ENCODE data around the gene PTPRD. TPM values are rescaled to one million over a fixed set of nuclear protein-coding genes. Genes with fewer than 3 reads are reported as not detected.

Gene PTPRD
- total RNA-seq, 1 experiment from 2014 or later, result 70.1 TPM

DNA sequence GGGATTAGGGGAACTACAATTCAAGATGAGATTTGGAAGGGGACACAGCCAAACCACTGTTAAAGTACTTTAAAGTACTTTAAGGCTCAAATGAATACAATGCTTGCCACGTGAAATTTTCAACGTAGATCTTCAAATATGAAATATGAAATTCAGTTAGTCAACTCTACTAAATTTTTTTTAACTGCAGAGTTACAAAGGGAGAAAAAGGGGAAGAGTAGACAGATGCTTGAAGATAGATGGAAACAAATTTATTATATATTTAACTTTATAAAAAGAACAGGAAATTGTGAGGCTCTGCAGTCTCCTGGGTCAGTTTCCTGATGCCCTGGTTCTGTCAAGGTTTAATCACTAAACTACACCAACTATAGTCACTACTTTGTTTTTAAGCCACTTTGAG lies 2027.8 kb downstream of the PTPRD start:
- H3K27ac Mint-ChIP-seq (ENCODE audit: unreplicated experiment), result no peak overlapping the region
- DNase-seq, result no peak
- BruUV-seq (replicated peaks), result no TSS peak

DNA sequence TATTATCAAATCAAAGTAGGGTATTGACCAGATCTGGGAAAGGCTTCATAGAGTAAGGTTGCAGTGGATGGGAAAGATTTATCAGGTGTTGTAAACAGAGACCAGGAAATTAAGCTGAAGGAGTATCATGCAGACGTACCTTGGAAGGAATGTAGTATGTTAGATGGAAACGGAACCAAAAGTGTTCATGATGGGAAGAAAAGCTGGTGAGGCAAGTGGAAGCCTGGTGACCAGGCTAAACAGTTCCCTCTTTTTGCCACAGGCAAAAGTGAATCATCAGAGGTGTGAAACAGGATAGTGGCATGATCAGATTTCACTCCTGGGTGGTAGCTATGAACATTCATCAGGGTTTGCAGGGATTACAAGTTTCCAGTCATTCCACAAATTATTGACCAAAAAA lies 2033.1 kb downstream of the PTPRD start:
- ChIA-PET POLR2A (no interaction called here), CTCF (no interaction called here)
- DNase-seq, result no peak
- TF ChIP-seq, protein P1, sequence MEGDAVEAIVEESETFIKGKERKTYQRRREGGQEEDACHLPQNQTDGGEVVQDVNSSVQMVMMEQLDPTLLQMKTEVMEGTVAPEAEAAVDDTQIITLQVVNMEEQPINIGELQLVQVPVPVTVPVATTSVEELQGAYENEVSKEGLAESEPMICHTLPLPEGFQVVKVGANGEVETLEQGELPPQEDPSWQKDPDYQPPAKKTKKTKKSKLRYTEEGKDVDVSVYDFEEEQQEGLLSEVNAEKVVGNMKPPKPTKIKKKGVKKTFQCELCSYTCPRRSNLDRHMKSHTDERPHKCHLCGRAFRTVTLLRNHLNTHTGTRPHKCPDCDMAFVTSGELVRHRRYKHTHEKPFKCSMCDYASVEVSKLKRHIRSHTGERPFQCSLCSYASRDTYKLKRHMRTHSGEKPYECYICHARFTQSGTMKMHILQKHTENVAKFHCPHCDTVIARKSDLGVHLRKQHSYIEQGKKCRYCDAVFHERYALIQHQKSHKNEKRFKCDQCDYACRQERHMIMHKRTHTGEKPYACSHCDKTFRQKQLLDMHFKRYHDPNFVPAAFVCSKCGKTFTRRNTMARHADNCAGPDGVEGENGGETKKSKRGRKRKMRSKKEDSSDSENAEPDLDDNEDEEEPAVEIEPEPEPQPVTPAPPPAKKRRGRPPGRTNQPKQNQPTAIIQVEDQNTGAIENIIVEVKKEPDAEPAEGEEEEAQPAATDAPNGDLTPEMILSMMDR (IDR thresholded peaks at IDR 0.05; ENCODE audit: insufficient read depth in 1 of 2, low read depth in 1 of 2, low read length in 1 of 2, severe bottlenecking in 1 of 2, unreplicated experiment in 1 of 2), result no peak
- Histone ChIP-seq H3K36me3 (ENCODE audit: control insufficient read depth, insufficient read depth, low read length) (no peaks in the 10 kb centered on the region), H3K4me1 (no peaks in the 10 kb centered on the region), H3K27me3 (replicated peaks; ENCODE audit: control insufficient read depth, insufficient read depth, low read length) (no peaks in the 10 kb centered on the region), H3K9me3 (no peaks in the 10 kb centered on the region; the same call in 1 of the 2 replicates), H3K4me3 (ENCODE audit: low read depth, low read length) (no peak overlapping the region)
- Mint-ChIP-seq H3K27me3 (ENCODE audit: insufficient read depth, unreplicated experiment) (no peaks in the 10 kb centered on the region), H3K4me3 (ENCODE audit: unreplicated experiment) (no peak overlapping the region), H3K27ac (ENCODE audit: unreplicated experiment) (no peak overlapping the region), H3K36me3 (ENCODE audit: insufficient read depth, unreplicated experiment) (no peaks in the 10 kb centered on the region), H3K4me1 (ENCODE audit: low read depth, unreplicated experiment) (no peaks in the 10 kb centered on the region), H3K9me3 (ENCODE audit: unreplicated experiment) (no peaks in the 10 kb centered on the region)
- no TSS peak for BruUV-seq (replicated peaks)
- intact Hi-C loops (cut with micrococcal nuclease; ENCODE audit: unreplicated experiment), result no loop called here

More for the DNA sequence above, 2027.8 kb downstream of the PTPRD start:
- no peaks in the 10 kb centered on the region; the same call in 1 of the 2 replicates for H3K9me3 ChIP-seq
- no peaks in the 10 kb centered on the region for H3K36me3 ChIP-seq (ENCODE audit: control insufficient read depth, insufficient read depth, low read length)
- POLR2A ChIA-PET, result no interaction called here
- H3K36me3 Mint-ChIP-seq (ENCODE audit: insufficient read depth, unreplicated experiment), result no peaks in the 10 kb centered on the region
- no peak overlapping the region for H3K4me3 Mint-ChIP-seq (ENCODE audit: unreplicated experiment)
- CTCF ChIA-PET, result no interaction called here
- H3K27me3 Mint-ChIP-seq (ENCODE audit: insufficient read depth, unreplicated experiment), result no peaks in the 10 kb centered on the region
- intact Hi-C loops (cut with micrococcal nuclease; ENCODE audit: unreplicated experiment), result no loop called here
- H3K4me1 Mint-ChIP-seq (ENCODE audit: low read depth, unreplicated experiment), result no peaks in the 10 kb centered on the region
- H3K4me3 ChIP-seq (ENCODE audit: low read depth, low read length), result no peak overlapping the region
- TF ChIP-seq, protein P1 (IDR thresholded peaks at IDR 0.05; ENCODE audit: insufficient read depth in 1 of 2, low read depth in 1 of 2, low read length in 1 of 2, severe bottlenecking in 1 of 2, unreplicated experiment in 1 of 2), result no peak
- H3K4me1 ChIP-seq, result no peaks in the 10 kb centered on the region
- H3K27me3 ChIP-seq (replicated peaks; ENCODE audit: control insufficient read depth, insufficient read depth, low read length), result no peaks in the 10 kb centered on the region
- no peaks in the 10 kb centered on the region for H3K9me3 Mint-ChIP-seq (ENCODE audit: unreplicated experiment)

DNA sequence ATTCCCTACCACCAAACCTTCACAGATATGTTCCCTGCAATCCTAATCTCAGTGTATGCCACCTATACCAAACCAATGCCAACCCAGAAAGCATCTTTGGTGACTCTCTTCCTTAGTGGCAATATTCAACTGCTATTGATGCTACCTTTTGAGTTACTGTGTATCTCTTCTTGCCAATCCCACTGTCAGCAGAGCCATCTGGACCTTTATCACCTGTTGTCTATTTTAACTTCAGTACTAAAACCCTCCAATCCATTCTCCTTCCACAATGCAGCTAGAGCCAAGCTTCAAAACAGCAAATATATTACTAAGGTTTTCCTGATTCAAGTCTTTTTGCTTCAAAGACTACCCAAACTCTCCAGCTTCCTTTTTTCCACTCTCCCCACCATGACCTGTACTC lies 2036.1 kb downstream of the PTPRD start:
- Histone ChIP-seq H3K9me3 (no peaks in the 10 kb centered on the region), H3K4me3 (ENCODE audit: low read depth, low read length) (no peak overlapping the region), H3K36me3 (ENCODE audit: control insufficient read depth, insufficient read depth, low read length) (no peaks in the 10 kb centered on the region), H3K4me1 (no peaks in the 10 kb centered on the region), H3K27me3 (replicated peaks; ENCODE audit: control insufficient read depth, insufficient read depth, low read length) (no peaks in the 10 kb centered on the region)
- Mint-ChIP-seq H3K27me3 (ENCODE audit: insufficient read depth, unreplicated experiment) (no peaks in the 10 kb centered on the region), H3K9me3 (ENCODE audit: unreplicated experiment) (no peaks in the 10 kb centered on the region), H3K36me3 (ENCODE audit: insufficient read depth, unreplicated experiment) (no peaks in the 10 kb centered on the region), H3K27ac (ENCODE audit: unreplicated experiment) (no peak overlapping the region), H3K4me3 (ENCODE audit: unreplicated experiment) (no peak overlapping the region), H3K4me1 (ENCODE audit: low read depth, unreplicated experiment) (no peaks in the 10 kb centered on the region)
- TF ChIP-seq, protein P1 (IDR thresholded peaks at IDR 0.05; ENCODE audit: insufficient read depth in 1 of 2, low read depth in 1 of 2, low read length in 1 of 2, severe bottlenecking in 1 of 2, unreplicated experiment in 1 of 2), result no peak
- intact Hi-C loops (cut with micrococcal nuclease; ENCODE audit: unreplicated experiment), result no loop called here
- DNase-seq, result no peak
- CTCF ChIA-PET, result no interaction called here
- no TSS peak for BruUV-seq (replicated peaks)
- POLR2A ChIA-PET, result no interaction called here
